ENCODE results near the gene EHBP1.
A peak's percentile ranks its signal among the peaks of the same experiment; 100 is the strongest.

EHBP1 gene

DNA sequence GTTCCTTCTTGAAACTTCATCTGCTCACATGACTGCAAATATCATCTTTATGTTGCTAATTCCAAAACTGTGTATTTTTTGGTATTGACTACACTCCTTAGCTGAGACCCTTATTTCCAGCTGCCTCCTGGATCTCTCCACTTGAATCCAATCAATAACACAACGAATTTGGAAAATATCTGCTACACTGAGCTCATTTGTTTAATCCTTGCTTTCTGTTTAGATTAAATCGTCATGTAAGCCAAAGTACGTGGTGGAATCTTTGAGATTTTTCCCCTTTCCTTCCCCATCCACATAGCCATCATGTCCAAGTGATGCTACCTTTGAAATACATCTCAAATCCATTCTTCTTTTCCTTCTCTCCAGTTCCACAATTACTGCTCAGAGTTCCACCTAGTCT is 360.8 kb downstream of the EHBP1 start (continued):
- TF ChIP-seq, protein P1, sequence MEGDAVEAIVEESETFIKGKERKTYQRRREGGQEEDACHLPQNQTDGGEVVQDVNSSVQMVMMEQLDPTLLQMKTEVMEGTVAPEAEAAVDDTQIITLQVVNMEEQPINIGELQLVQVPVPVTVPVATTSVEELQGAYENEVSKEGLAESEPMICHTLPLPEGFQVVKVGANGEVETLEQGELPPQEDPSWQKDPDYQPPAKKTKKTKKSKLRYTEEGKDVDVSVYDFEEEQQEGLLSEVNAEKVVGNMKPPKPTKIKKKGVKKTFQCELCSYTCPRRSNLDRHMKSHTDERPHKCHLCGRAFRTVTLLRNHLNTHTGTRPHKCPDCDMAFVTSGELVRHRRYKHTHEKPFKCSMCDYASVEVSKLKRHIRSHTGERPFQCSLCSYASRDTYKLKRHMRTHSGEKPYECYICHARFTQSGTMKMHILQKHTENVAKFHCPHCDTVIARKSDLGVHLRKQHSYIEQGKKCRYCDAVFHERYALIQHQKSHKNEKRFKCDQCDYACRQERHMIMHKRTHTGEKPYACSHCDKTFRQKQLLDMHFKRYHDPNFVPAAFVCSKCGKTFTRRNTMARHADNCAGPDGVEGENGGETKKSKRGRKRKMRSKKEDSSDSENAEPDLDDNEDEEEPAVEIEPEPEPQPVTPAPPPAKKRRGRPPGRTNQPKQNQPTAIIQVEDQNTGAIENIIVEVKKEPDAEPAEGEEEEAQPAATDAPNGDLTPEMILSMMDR (tag by site-specific recombination; IDR thresholded peaks at IDR 0.05): no peak
- TF ChIP-seq ZNF792 (tag by site-specific recombination; IDR thresholded peaks at IDR 0.05) (no peak), ZNF785 (tag by site-specific recombination; IDR thresholded peaks at IDR 0.05) (no peak), HOXD13 (CRISPR knock-in tag; IDR thresholded peaks at IDR 0.05; ENCODE audit: borderline replicate concordance) (no peak), ZNF707 (tag by site-specific recombination; IDR thresholded peaks at IDR 0.05) (no peak), ZNF843 (tag by site-specific recombination; IDR thresholded peaks at IDR 0.05) (no peak), ZSCAN30 (tag by site-specific recombination; IDR thresholded peaks at IDR 0.05) (no peak), ZEB2 (tag by site-specific recombination; IDR thresholded peaks at IDR 0.05) (no peak)
- TF ChIP-seq, protein P2, sequence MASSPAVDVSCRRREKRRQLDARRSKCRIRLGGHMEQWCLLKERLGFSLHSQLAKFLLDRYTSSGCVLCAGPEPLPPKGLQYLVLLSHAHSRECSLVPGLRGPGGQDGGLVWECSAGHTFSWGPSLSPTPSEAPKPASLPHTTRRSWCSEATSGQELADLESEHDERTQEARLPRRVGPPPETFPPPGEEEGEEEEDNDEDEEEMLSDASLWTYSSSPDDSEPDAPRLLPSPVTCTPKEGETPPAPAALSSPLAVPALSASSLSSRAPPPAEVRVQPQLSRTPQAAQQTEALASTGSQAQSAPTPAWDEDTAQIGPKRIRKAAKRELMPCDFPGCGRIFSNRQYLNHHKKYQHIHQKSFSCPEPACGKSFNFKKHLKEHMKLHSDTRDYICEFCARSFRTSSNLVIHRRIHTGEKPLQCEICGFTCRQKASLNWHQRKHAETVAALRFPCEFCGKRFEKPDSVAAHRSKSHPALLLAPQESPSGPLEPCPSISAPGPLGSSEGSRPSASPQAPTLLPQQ (tag by site-specific recombination; IDR thresholded peaks at IDR 0.05): no peak
- TF ChIP-seq, protein P3, sequence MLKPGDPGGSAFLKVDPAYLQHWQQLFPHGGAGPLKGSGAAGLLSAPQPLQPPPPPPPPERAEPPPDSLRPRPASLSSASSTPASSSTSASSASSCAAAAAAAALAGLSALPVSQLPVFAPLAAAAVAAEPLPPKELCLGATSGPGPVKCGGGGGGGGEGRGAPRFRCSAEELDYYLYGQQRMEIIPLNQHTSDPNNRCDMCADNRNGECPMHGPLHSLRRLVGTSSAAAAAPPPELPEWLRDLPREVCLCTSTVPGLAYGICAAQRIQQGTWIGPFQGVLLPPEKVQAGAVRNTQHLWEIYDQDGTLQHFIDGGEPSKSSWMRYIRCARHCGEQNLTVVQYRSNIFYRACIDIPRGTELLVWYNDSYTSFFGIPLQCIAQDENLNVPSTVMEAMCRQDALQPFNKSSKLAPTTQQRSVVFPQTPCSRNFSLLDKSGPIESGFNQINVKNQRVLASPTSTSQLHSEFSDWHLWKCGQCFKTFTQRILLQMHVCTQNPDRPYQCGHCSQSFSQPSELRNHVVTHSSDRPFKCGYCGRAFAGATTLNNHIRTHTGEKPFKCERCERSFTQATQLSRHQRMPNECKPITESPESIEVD (tag by site-specific recombination; IDR thresholded peaks at IDR 0.05): no peak
- TF ChIP-seq, protein P4, sequence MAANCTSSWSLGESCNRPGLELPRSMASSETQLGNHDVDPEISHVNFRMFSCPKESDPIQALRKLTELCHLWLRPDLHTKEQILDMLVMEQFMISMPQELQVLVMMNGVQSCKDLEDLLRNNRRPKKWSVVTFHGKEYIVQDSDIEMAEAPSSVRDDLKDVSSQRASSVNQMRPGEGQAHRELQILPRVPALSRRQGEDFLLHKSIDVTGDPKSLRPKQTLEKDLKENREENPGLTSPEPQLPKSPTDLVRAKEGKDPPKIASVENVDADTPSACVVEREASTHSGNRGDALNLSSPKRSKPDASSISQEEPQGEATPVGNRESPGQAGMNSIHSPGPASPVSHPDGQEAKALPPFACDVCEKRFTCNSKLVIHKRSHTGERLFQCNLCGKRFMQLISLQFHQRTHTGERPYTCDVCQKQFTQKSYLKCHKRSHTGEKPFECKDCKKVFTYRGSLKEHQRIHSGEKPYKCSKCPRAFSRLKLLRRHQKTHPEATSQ (tag by site-specific recombination; IDR thresholded peaks at IDR 0.05): no peak

DNA sequence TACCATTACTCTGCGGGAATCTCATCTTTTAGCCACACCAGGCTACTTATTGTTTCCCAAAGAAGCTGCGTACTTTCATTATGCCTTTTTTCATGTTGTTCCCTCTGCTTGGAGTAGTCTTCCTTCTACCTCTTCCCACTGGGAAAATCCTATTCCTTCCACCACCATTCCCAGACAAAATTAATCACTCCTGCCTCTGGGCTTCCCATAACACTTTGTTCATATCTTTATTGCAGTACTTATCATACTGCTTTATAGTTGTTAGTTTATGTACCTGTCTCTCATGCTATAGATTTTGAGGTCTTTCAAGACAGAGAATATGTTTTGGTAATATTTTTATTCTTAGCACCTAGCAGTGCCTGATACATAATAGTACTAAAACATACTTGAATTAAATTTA is 361.3 kb downstream of the EHBP1 start:
- CTCF ChIA-PET: no interaction called here
- Histone ChIP-seq H3K27ac (ENCODE audit: extremely low read depth, low read depth, low read length) (no peak overlapping the region; the same call in 1 of the 2 replicates), H3K4me3 (ENCODE audit: low read depth, low read length) (no peak overlapping the region), H3K9me3 (ENCODE audit: control insufficient read depth, insufficient read depth, low read depth, low read length) (no peaks in the 10 kb centered on the region), H3K36me3 (ENCODE audit: control insufficient read depth in 2 of 2, insufficient read depth in 1 of 2, low read length in 2 of 2) (no peaks in the 10 kb centered on the region), H3K4me1 (ENCODE audit: control insufficient read depth, insufficient read depth, low read length) (peaks cover 20% of the 10 kb centered on the region)
- POLR2A ChIA-PET: no interaction called here
- TF ChIP-seq ZNF629 (tag by site-specific recombination; IDR thresholded peaks at IDR 0.05) (no peak), ZBTB17 (tag by site-specific recombination; IDR thresholded peaks at IDR 0.05) (peak; percentile 80), IKZF3 (tag by site-specific recombination; IDR thresholded peaks at IDR 0.05) (peak; percentile 87), FEZF1 (tag by site-specific recombination; IDR thresholded peaks at IDR 0.05) (peak; percentile 63), ZNF843 (tag by site-specific recombination; IDR thresholded peaks at IDR 0.05) (peak; percentile 84), ZNF600 (tag by site-specific recombination; IDR thresholded peaks at IDR 0.05) (no peak), ZNF391 (tag by site-specific recombination; IDR thresholded peaks at IDR 0.05; ENCODE audit: borderline replicate concordance, low read depth) (no peak), ZBTB8A (tag by site-specific recombination; IDR thresholded peaks at IDR 0.05) (no peak), ZNF707 (tag by site-specific recombination; IDR thresholded peaks at IDR 0.05) (no peak), ZNF37A (tag by site-specific recombination; IDR thresholded peaks at IDR 0.05) (no peak), ZNF549 (tag by site-specific recombination; IDR thresholded peaks at IDR 0.05) (no peak), ZNF114 (tag by site-specific recombination; IDR thresholded peaks at IDR 0.05) (no peak), ZSCAN30 (tag by site-specific recombination; IDR thresholded peaks at IDR 0.05) (no peak), ZXDB (tag by site-specific recombination; IDR thresholded peaks at IDR 0.05) (no peak)
- TF ChIP-seq, protein P5, sequence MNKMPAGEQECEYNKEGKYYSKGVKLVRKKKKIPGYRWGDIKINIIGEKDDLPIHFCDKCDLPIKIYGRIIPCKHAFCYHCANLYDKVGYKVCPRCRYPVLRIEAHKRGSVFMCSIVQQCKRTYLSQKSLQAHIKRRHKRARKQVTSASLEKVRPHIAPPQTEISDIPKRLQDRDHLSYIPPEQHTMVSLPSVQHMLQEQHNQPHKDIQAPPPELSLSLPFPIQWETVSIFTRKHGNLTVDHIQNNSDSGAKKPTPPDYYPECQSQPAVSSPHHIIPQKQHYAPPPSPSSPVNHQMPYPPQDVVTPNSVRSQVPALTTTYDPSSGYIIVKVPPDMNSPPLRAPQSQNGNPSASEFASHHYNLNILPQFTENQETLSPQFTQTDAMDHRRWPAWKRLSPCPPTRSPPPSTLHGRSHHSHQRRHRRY (tag by site-specific recombination; IDR thresholded peaks at IDR 0.05): no peak
- TF ChIP-seq, protein P3 (tag by site-specific recombination; IDR thresholded peaks at IDR 0.05): peak; percentile 55
- TF ChIP-seq, protein P6, sequence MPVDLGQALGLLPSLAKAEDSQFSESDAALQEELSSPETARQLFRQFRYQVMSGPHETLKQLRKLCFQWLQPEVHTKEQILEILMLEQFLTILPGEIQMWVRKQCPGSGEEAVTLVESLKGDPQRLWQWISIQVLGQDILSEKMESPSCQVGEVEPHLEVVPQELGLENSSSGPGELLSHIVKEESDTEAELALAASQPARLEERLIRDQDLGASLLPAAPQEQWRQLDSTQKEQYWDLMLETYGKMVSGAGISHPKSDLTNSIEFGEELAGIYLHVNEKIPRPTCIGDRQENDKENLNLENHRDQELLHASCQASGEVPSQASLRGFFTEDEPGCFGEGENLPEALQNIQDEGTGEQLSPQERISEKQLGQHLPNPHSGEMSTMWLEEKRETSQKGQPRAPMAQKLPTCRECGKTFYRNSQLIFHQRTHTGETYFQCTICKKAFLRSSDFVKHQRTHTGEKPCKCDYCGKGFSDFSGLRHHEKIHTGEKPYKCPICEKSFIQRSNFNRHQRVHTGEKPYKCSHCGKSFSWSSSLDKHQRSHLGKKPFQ (tag by site-specific recombination; IDR thresholded peaks at IDR 0.05): peak; percentile 11; the same call in 1 of the 2 replicates
